Lower leg skin (tissue), 4 donors: Measurements from ENCODE around the gene RPH3AL. TPM values are rescaled to one million over a fixed set of nuclear protein-coding genes. Genes with fewer than 3 reads are reported as not detected.
"Not testable (repeated sequence)": the region's sequence is repeated elsewhere in the genome, so short reads cannot be mapped to it uniquely, and the experiment has no call there.

Experiments
- DNase-seq, 2 donors: peaks; one replicate each; pipeline ENCODE4 v3.0.0-alpha.2; 2019; ENCODE audit warnings: low spot score in 2 of 2
- H3K4me3 ChIP-seq: fragments of 200-600 bp; sonication (generic); 2 replicates; pipeline ENCODE4 v1.5.1; 2017; ENCODE audit warnings: mild to moderate bottlenecking, low read depth; ENCODE audit not compliant: poor library complexity, severe bottlenecking
- POLR2A ChIP-seq, 2 donors: fragments of 450-650 bp; IDR thresholded peaks; one replicate each; pipeline ENCODE4 v1.6.1; 2016 to 2017; ENCODE audit warnings: antibody characterized with exemption in 2 of 2, mild to moderate bottlenecking in 1 of 2, moderate library complexity in 1 of 2
- WGBS, 2 donors: methylation state at CpG; one replicate each; pipeline ENCODE4 v1.1.5; 2018; 5-methylcytosine and 5-hydroxymethylcytosine counted together
- intact Hi-C: fragments of 100-400 bp; cut with DNase I; formaldehyde crosslinking; loops from one replicate; pipeline ENCODE4 v1.15.0; 2023; ENCODE audit warnings: low total_unique reads
- total RNA-seq, 4 donors: library from RNA; depleted of rRNA; stranded (reverse); fragments of >200 nt; gene quantifications; one replicate each; pipeline ENCODE4 v1.1.0, GENCODE V29; 2016
- TF ChIP-seq, protein P1 (sequence below), 3 donors: fragments of 450-650 bp; IDR thresholded peaks; one replicate each; pipeline ENCODE4 v1.5.1; 2016; ENCODE audit warnings: antibody characterized with exemption in 3 of 3, mild to moderate bottlenecking in 3 of 3, moderate library complexity in 2 of 3

RPH3AL gene
- total RNA-seq, 4 donors from 2014 or later = 8.6 to 22.9 (median 15.9) TPM

DNA sequence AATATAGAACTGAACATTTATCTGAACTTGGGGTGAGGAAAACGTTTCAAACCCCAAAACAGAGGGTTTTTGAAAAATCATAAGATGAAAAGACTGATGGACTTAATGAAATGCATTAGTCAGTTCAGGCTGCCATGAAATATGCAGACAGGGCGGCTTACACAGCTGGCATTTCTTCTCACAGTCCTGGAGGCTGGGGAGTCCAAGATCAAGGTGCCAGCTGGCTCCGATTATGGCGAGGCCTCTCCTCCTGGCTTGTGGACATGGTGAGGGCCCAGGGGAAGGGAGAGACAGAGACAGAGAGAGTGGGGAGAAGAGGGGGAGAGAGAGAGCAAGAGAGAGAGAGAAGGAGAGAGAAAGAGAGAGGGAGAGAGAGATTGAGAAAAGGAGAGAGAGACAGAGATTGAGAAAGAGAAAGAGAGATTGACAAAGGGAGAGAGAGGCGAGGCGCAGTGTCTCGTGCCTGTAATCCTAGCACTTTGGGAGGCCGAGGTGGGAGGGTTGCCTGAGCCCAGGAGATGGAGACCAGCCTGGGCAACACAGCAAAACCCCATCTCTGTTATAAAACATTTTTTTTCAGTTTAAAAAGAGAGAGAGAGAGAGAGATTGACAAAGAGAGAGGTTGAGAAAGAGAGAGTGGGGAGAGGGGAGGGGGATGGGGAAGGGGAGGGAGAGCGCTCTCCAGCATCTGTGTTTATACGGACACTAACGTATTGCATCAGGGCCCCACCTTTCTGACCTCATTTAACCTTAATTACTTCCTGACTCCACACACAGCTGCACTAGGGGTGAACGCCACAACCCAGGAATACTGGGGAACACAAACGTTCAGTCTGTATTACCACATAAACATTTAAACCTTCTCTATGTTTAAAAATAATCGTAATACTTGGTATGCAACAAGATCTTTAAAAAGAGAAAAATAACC, 24.6 kb upstream of the RPH3AL start:
- intact Hi-C loops = no loop called here
- 42 to 45% methylated on average over 14 of the region's 14 CpGs for WGBS, 2 donors
- TF ChIP-seq POLR2A (IDR thresholded peaks at IDR 0.05) = no peak
- TF ChIP-seq, protein P1, sequence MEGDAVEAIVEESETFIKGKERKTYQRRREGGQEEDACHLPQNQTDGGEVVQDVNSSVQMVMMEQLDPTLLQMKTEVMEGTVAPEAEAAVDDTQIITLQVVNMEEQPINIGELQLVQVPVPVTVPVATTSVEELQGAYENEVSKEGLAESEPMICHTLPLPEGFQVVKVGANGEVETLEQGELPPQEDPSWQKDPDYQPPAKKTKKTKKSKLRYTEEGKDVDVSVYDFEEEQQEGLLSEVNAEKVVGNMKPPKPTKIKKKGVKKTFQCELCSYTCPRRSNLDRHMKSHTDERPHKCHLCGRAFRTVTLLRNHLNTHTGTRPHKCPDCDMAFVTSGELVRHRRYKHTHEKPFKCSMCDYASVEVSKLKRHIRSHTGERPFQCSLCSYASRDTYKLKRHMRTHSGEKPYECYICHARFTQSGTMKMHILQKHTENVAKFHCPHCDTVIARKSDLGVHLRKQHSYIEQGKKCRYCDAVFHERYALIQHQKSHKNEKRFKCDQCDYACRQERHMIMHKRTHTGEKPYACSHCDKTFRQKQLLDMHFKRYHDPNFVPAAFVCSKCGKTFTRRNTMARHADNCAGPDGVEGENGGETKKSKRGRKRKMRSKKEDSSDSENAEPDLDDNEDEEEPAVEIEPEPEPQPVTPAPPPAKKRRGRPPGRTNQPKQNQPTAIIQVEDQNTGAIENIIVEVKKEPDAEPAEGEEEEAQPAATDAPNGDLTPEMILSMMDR (IDR thresholded peaks at IDR 0.05) = no peak

DNA sequence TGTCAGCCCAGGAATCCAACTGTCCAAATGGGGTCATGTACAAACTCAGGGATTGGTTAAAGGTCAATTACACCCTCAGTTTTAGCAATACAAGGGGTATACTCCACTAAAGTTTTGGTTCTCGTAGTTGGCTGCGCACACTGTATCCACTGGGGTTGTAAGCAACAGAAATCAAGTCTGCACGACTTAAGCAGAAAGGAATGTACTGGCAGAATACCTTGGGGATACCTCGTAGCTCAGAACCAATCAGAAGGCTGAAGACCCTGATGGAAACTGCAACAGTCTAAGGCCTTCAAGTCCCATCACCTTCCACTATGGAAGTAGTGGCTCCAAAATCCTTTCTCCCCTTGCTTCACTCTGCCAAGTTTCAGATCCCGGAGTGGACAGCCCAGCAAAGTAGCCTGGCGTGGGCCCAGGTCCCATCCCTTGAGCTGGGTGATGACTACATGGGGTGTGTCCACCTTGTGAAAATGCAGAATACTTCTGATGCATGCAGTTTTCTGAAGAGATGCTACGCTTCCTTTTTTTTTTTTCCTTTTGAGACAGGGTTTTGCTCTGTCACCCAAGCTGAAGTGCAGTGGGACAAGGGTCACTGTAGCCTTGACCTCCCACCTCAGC, 21.1 kb upstream of the RPH3AL start:
- peak in 1 of 2 donors; percentile 85 for DNase-seq
- no peak for TF ChIP-seq POLR2A (IDR thresholded peaks at IDR 0.05)
- TF ChIP-seq, protein P1 (IDR thresholded peaks at IDR 0.05) = no peak
- no peak overlapping the region for H3K4me3 ChIP-seq
- intact Hi-C loops = no loop called here
- 74 to 76% methylated on average over 7 of the region's 7 CpGs for WGBS, 2 donors

More for the DNA sequence above, 24.6 kb upstream of the RPH3AL start:
- peak in 1 of 2 donors; percentile 77 for DNase-seq
- H3K4me3 ChIP-seq = no peak overlapping the region

DNA sequence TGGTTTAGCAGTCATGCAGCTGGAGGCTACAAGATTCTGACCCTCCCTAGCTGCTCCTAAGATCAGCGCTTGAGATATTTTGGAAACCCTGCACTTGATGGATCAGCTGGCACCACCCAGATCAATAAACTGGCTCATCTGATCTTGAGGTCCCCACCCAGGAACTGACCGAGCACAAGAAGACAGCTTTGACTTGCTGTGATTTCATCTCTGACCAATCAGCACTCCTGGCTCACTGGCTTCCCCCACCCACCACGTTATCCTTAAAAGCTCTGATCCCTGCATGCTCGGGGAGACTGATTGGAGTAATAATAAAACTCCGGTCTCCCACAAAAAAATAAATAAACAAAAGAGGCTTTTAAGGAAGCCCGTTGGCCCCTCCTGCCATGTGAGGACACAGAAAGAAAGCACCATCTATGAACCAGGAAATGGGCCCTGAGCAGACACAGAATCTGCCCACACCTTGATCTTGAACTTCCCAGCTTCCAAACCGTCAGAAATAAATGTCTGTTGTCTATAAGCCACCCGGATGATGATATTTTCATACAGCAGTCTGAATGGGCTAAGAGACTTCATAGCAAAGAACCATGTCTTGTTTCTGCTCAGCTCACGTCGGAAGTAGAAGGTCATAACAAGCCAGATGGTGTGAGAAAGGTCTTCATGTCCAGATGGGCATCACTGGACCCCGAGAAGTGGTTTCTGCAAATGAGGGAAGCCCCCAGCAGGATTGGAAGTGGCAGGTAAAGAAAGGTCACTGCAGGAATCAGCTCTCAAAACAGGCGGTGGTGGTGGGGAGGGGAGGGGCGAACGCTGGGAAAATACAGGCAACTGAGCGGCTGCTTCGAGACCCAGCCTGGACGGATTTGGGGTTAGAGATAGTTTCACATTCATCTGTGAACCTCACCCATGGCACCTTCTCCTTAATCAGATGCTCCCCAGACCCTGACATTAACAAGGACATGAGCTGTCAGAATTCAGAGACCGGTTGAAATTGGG, 19.8 kb upstream of the RPH3AL start:
- TF ChIP-seq POLR2A (IDR thresholded peaks at IDR 0.05) = no peak
- TF ChIP-seq, protein P1 (IDR thresholded peaks at IDR 0.05) = no peak
- intact Hi-C loops = no loop called here
- DNase-seq = no peak
- 76 to 80% methylated on average over 18 of the region's 18 CpGs for WGBS, 2 donors
- H3K4me3 ChIP-seq = no peak overlapping the region

DNA sequence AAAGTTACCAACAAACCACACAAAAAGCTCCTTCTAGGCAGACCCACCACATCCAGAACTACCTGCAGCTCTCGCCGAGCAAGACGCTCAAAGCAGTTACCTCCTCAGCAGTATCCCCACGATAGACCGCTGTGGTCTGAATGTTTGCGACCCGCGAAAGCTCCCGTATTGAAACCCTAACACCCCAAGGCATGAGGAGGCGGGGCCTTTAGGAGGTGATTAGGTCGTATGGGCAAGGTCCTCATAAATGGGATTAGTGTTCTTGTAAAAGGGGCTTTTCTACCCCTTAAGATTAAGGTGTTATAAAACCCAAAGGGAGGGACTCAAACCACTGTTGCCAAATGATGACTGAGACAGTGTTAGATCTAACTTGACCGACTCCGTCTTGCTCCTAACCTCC, 19.0 kb upstream of the RPH3AL start:
- TF ChIP-seq, protein P1 (IDR thresholded peaks at IDR 0.05) = no peak
- TF ChIP-seq POLR2A (IDR thresholded peaks at IDR 0.05) = no peak
- H3K4me3 ChIP-seq = no peak overlapping the region
- no peak for DNase-seq
- intact Hi-C loops = no loop called here
- WGBS, 2 donors = 83 to 91% methylated on average over 13 of the region's 13 CpGs

DNA sequence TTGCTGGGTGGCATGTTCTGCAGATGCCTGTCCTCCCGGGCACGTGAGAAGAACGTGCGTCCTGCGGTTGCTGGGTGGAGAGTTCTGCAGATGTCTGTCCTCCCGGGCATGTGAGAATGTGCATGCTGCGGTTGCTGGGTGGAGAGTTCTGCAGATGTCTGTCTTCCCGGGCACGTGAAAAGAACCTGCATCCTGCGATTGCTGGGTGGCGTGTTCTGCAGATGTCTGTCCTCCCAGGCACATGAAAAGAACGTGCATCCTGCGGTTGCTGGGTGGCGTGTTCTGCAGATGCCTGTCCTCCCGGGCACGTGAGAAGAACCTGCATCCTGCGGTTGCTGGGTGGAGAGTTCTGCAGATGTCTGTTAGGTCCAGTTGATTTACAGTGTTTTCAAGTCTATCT, 15.0 kb upstream of the RPH3AL start:
- DNase-seq, intact Hi-C loops, H3K4me3 ChIP-seq: not testable (repeated sequence)
- 71 to 79% methylated on average over 17 of the region's 17 CpGs for WGBS, 2 donors

DNA sequence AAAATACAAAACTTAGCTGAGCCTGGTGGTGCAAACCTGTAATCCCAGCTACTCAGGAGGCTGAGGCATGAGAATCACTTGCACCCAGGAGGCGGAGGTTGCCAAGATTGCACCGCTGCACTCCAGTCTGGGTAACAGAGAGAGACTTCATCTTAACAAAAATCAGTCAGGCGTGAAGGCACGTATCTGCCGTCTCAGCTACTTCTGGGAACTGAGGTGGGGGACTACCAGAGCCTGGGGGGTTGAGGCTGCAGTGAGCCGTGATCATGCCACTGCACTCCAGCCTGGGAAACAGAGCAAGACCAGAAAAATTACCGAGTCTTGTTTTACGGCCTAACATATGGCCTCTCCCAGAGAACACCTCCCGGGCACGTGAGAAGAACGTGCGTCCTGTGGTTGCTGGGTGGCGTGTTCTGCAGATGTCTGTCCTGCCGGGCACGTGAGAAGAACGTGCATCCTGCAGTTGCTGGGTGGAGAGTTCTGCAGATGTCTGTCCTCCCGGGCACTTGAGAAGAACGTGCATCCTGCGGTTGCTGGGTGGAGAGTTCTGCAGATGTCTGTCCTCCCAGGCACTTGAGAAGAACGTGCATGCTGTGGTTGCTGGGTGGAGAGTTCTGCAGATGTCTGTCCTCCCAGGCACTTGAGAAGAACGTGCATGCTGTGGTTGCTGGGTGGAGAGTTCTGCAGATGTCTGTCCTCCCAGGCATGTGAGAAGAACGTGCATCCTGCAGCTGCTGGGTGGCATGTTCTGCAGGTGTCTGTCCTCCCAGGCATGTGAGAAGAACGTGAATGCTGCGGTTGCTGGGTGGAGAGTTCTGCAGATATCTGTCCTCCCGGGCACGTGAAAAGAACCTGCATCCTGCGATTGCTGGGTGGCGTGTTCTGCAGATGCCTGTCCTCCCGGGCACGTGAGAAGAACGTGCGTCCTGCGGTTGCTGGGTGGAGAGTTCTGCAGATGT, 14.3 kb upstream of the RPH3AL start:
- H3K4me3 ChIP-seq, intact Hi-C loops, DNase-seq: not testable (repeated sequence)
- 60 to 65% methylated on average over 33 of the region's 33 CpGs for WGBS, 2 donors
